HTR-8/SVneo (cell line): ENCODE results near the gene FOXL1.

Experiments used
- DNase-seq: peaks from one replicate; pipeline ENCODE4 v3.0.0; 2011; ENCODE audit warnings: low spot score, mixed read lengths; ENCODE audit not compliant: insufficient read length
- FAIRE-seq: peaks from 2 replicates; lab custom pipeline; 2011; peaks lifted over from hg19 to GRCh38; lab: Jason Lieb, UNC

FOXL1 gene

GRCh38 chr16:86567701-86568581 is 10.4 kb upstream of the FOXL1 start:
- FAIRE-seq (no peak), DNase-seq (no peak)

GRCh38 chr16:86568677-86569623 is 9.4 kb upstream of the FOXL1 start:
- DNase-seq (no peak), FAIRE-seq (no peak)

- DNase-seq: no peak
- FAIRE-seq: no peak
Measured at GRCh38 chr16:86569701-86570447, 8.5 kb upstream of the FOXL1 start.

GRCh38 chr16:86570558-86571529 is 7.5 kb upstream of the FOXL1 start:
- DNase-seq: no peak
- FAIRE-seq: no peak

GRCh38 chr16:86571530-86571915 is 6.8 kb upstream of the FOXL1 start:
- FAIRE-seq (no peak), DNase-seq (no peak)

GRCh38 chr16:86572041-86572521 is 6.3 kb upstream of the FOXL1 start:
- DNase-seq (no peak), FAIRE-seq (peak; percentile 23)

- DNase-seq (no peak), FAIRE-seq (no peak)
Measured at GRCh38 chr16:86572606-86573005, 5.7 kb upstream of the FOXL1 start.

GRCh38 chr16:86573215-86573614 is 5.1 kb upstream of the FOXL1 start:
- DNase-seq (no peak), FAIRE-seq (peak; percentile 72)

GRCh38 chr16:86573646-86574508 is 4.5 kb upstream of the FOXL1 start:
- FAIRE-seq (no peak), DNase-seq (no peak)

- DNase-seq (no peak), FAIRE-seq (no peak)
Measured at GRCh38 chr16:86574646-86575045, 3.7 kb upstream of the FOXL1 start.

- DNase-seq (no peak), FAIRE-seq (peak; percentile 31)
Measured at GRCh38 chr16:86575095-86575685, 3.2 kb upstream of the FOXL1 start.

GRCh38 chr16:86575754-86576557 is 2.4 kb upstream of the FOXL1 start:
- peak; percentile 98 for DNase-seq
- peak; percentile 90 for FAIRE-seq

GRCh38 chr16:86576591-86577313 is 1.6 kb upstream of the FOXL1 start:
- FAIRE-seq (peak; percentile 88), DNase-seq (peak; percentile 60)

GRCh38 chr16:86577314-86577971 is 906 bp upstream of the FOXL1 start:
- FAIRE-seq (no peak), DNase-seq (no peak)

- DNase-seq (no peak), FAIRE-seq (no peak)
Measured at GRCh38 chr16:86578611-86579267, 390 bp downstream of the FOXL1 start.
